Umbilical cord (tissue), 2 donors: ENCODE measurements around the gene PCDHGA2. TPM values are rescaled to one million over a fixed set of nuclear protein-coding genes. Genes with fewer than 3 reads are reported as not detected.

Source experiments
- DNase-seq: peaks from one replicate; pipeline ENCODE4 v3.0.0-alpha.2; 2015; ENCODE audit warnings: low spot score
- total RNA-seq: library from RNA; depleted of rRNA; stranded (reverse); fragments of >200 nt; gene quantifications from one replicate; pipeline ENCODE4 v1.2.3, GENCODE V29; 2014; ENCODE audit warnings: low replicate concordance; ENCODE audit not compliant: insufficient read depth

The PCDHGA2 gene
- total RNA-seq, 1 donor from 2014 or later = 4.6 TPM

DNA sequence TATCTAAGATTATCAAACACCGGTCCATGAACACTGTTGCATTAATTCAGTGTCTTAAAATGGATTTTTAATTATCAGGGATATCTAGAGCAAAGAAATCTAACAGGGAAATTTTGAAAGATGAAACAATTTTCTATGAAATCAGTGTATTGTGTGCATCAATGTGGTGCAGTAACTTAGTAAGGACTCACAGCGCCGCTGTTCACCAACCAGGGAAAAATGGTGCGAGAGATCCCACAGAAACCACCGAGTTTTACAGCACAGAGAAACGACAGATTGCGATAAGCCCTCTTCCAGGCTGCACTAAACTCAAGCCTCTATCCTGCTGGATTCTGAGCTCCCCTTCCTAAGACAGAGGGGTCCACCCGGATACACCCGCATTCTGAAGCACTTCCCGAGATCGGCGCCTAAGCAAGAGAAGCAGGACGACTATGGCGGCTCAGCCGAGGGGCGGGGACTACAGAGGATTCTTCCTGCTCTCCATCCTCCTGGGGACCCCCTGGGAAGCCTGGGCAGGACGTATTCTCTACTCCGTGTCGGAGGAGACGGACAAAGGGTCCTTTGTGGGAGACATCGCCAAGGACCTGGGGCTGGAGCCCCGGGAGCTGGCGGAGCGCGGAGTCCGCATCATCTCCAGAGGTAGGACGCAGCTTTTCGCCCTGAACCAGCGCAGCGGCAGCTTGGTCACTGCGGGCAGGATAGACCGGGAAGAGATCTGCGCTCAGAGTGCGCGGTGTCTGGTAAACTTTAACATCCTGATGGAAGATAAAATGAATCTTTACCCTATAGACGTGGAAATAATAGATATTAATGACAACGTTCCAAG lies 44.1 kb downstream of the PCDHGA2 start, which contains the start of gene PCDHGA7:
Gene PCDHGA7 (plus strand): TSS at position 274 of the 826 bp plus-strand sequence. CDS start 158 bp downstream, at position 432.
- DNase-seq = no peak

DNA sequence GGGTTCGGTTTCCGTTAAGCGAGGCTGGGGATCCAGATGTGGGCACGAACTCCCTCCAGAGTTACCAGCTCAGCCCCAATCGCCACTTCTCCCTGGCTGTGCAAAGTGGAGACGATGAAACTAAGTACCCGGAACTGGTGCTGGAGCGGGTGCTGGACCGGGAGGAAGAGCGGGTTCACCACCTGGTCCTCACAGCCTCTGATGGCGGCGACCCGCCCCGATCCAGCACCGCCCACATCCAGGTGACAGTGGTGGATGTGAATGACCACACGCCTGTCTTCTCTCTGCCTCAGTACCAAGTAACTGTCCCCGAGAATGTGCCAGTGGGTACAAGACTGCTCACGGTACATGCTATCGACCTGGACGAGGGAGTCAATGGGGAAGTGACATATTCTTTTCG lies 44.8 kb downstream of the PCDHGA2 start:
- DNase-seq = no peak

DNA sequence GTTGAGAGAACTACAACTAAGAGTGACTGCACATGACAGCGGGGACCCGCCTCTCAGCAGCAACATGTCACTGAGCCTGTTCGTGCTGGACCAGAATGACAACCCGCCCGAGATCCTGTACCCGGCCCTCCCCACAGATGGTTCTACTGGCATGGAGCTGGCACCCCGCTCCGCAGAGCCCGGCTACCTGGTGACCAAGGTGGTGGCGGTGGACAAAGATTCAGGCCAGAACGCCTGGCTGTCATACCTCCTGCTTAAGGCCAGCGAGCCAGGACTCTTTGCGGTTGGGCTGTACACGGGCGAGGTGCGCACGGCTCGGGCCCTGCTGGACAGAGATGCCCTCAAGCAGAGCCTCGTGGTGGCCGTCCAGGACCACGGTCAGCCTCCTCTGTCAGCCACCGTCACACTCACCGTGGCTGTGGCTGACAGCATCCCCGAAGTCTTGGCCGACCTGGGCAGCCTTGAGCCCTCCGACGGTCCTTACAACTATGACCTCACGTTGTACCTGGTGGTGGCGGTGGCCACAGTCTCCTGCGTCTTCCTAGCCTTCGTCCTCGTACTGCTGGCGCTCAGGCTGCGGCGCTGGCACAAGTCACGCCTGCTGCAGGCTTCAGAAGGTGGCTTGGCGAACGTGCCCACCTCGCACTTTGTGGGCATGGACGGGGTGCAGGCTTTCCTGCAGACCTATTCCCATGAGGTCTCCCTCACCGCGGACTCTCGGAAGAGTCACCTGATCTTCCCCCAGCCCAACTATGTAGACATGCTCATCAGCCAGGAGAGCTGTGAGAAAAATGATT lies 46.1 kb downstream of the PCDHGA2 start:
- DNase-seq = no peak

DNA sequence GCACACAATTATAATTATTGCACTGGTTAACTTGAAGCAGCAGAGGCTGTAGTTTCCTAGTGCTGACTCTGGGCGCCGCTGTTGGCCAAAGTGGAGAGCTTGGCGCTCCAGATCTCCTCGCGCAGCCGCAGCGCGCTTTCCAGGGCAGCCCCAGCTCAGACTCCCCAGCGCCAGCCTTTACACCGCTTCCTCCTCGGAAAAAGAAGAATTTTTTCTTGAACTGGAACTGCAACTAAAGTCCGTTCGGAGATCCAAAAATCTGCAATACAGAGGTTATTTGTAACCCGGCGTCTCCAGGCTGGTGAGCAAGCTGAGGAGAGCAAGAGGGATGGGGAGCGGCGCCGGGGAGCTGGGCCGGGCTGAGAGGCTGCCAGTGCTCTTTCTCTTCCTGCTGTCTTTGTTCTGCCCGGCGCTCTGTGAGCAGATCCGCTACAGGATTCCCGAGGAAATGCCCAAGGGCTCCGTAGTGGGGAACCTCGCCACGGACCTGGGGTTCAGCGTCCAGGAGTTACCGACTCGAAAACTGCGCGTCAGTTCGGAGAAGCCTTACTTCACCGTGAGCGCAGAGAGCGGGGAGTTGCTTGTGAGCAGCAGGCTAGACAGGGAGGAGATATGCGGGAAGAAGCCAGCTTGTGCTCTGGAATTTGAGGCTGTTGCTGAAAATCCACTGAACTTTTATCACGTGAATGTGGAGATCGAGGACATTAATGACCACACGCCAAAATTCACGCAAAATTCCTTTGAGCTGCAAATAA lies 49.2 kb downstream of the PCDHGA2 start, which contains the start of gene PCDHGB4:
Gene PCDHGB4 (plus strand): TSS at position 142 of the 755 bp plus-strand sequence. CDS start 187 bp downstream, at position 329.
- peak; percentile 6 for DNase-seq

DNA sequence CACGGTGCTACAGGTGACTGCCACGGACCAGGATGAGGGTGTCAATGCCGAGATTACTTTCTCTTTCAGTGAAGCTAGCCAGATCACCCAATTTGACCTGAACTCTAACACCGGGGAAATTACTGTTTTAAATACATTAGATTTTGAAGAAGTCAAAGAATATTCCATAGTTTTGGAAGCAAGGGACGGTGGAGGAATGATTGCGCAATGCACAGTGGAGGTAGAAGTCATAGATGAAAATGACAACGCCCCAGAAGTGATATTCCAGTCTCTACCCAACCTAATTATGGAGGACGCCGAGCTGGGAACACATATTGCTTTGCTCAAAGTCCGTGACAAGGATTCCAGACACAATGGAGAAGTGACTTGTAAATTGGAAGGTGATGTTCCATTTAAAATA lies 50.1 kb downstream of the PCDHGA2 start:
- DNase-seq = no peak

DNA sequence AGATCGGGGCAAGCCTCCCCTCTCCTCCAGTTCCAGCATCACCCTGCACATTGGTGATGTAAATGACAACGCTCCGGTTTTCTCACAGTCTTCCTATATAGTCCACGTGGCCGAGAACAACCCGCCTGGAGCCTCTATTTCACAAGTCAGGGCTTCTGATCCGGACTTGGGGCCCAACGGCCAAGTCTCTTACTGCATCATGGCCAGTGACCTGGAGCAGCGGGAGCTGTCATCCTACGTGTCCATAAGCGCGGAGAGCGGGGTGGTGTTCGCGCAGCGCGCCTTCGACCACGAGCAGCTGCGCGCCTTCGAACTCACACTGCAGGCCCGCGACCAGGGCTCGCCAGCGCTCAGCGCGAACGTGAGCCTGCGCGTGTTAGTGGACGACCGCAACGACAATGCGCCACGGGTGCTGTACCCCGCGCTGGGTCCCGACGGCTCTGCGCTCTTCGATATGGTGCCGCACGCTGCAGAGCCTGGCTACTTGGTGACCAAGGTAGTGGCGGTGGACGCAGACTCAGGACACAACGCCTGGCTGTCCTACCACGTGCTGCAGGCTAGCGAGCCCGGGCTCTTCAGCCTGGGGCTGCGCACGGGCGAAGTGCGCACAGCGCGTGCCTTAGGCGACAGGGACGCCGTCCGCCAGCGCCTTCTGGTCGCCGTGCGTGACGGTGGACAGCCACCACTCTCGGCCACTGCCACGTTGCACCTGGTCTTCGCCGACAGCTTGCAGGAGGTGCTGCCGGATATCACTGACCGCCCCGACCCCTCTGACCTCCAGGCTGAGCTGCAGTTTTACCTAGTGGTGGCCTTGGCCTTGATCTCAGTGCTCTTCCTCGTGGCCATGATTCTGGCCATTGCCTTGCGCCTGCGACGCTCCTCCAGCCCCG lies 50.8 kb downstream of the PCDHGA2 start:
- DNase-seq = no peak

DNA sequence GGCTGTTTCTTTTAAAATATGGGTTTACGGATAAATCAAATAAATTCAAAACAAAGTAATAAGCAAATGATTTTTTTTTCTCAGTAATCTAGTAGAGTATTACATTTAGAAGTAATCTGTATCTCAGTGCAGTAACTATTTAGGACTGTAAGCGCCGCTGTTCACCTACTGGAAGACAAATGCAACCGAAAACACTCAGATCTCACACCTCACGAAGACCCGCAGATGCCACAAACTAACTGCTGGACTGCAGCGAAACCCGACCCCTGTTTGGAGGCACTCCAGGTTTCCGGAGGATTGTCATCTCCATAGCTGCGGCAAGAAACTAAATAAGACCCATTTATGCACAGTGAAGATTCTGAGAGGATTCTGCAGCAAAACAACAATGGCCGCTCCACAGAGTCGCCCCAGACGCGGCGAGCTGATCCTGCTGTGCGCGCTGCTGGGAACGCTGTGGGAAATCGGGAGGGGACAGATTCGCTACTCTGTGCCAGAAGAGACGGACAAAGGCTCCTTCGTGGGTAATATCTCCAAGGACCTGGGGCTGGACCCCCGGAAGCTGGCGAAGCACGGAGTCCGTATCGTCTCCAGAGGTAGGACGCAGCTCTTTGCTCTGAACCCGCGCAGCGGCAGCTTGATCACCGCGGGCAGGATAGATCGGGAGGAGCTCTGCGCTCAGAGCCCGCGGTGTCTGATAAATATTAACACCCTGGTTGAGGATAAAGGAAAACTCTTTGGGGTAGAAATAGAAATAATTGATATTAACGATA lies 54.1 kb downstream of the PCDHGA2 start, which contains the start of gene PCDHGA8:
Gene PCDHGA8 (plus strand): TSS at position 205 of the 770 bp plus-strand sequence. CDS start 181 bp downstream, at position 386.
- no peak for DNase-seq

Other genes with a start within 250 kb of the PCDHGA2 start
- gene PCDHB2, start 244.1 kb upstream of the PCDHGA2 start, total RNA-seq = 6.5 TPM
- gene PCDHB3, start 238.3 kb upstream of the PCDHGA2 start, total RNA-seq = 0.72 TPM
- gene PCDHB4, start 216.9 kb upstream of the PCDHGA2 start, total RNA-seq = 2.9 TPM
- 11.6 TPM for gene PCDHB5, start 203.6 kb upstream of the PCDHGA2 start, total RNA-seq
- gene PCDHB6, start 188.7 kb upstream of the PCDHGA2 start, total RNA-seq = 1.9 TPM
- gene PCDHB7, start 166.1 kb upstream of the PCDHGA2 start, total RNA-seq = 3.6 TPM
- 0.72 TPM for gene PCDHB8, start 161.0 kb upstream of the PCDHGA2 start, total RNA-seq
- 4.1 TPM for gene PCDHB16, start 156.4 kb upstream of the PCDHGA2 start, total RNA-seq
- 1.9 TPM for gene PCDHB9, start 151.6 kb upstream of the PCDHGA2 start, total RNA-seq
- 5.5 TPM for gene PCDHB10, start 146.4 kb upstream of the PCDHGA2 start, total RNA-seq
- 5.1 TPM for gene PCDHB11, start 139.1 kb upstream of the PCDHGA2 start, total RNA-seq
- gene PCDHB12, start 130.0 kb upstream of the PCDHGA2 start, total RNA-seq = 2.9 TPM
- gene PCDHB13, start 124.8 kb upstream of the PCDHGA2 start, total RNA-seq = 1.7 TPM
- 12.3 TPM for gene PCDHB14, start 115.4 kb upstream of the PCDHGA2 start, total RNA-seq
- 3.4 TPM for gene PCDHB15, start 93.4 kb upstream of the PCDHGA2 start, total RNA-seq
- gene SLC25A2, start 34.7 kb upstream of the PCDHGA2 start, total RNA-seq = 1.9 TPM
- 58.7 TPM for gene TAF7, start 18.0 kb upstream of the PCDHGA2 start, total RNA-seq
- gene PCDHGA1, start 8.2 kb upstream of the PCDHGA2 start, total RNA-seq = 0.96 TPM
- 2.2 TPM for gene PCDHGA3, start 5.1 kb downstream of the PCDHGA2 start, total RNA-seq
- 1.7 TPM for gene PCDHGB1, start 11.3 kb downstream of the PCDHGA2 start, total RNA-seq
- gene PCDHGA4, start 16.3 kb downstream of the PCDHGA2 start, total RNA-seq = 6.0 TPM
- 4.6 TPM for gene PCDHGB2, start 21.2 kb downstream of the PCDHGA2 start, total RNA-seq
- gene PCDHGA5, start 25.4 kb downstream of the PCDHGA2 start, total RNA-seq = 1.9 TPM
- 11.8 TPM for gene PCDHGB3, start 31.5 kb downstream of the PCDHGA2 start, total RNA-seq
- gene PCDHGA6, start 35.1 kb downstream of the PCDHGA2 start, total RNA-seq = 7.2 TPM
- gene PCDHGA7, start 44.0 kb downstream of the PCDHGA2 start, total RNA-seq = 7.0 TPM
- gene PCDHGB4, start 48.9 kb downstream of the PCDHGA2 start, total RNA-seq = 18.3 TPM
- gene PCDHGA8, start 53.9 kb downstream of the PCDHGA2 start, total RNA-seq = 3.9 TPM
- 15.4 TPM for gene PCDHGB5, start 59.2 kb downstream of the PCDHGA2 start, total RNA-seq
- 11.1 TPM for gene PCDHGA9, start 64.0 kb downstream of the PCDHGA2 start, total RNA-seq
- 9.1 TPM for gene PCDHGB6, start 69.3 kb downstream of the PCDHGA2 start, total RNA-seq
- 10.8 TPM for gene PCDHGA10, start 74.2 kb downstream of the PCDHGA2 start, total RNA-seq
- 13.2 TPM for gene PCDHGB7, start 78.9 kb downstream of the PCDHGA2 start, total RNA-seq
- 7.9 TPM for gene PCDHGA11, start 82.3 kb downstream of the PCDHGA2 start, total RNA-seq
- gene PCDHGA12, start 91.7 kb downstream of the PCDHGA2 start, total RNA-seq = 14.4 TPM
- 42.9 TPM for gene PCDHGC3, start 137.2 kb downstream of the PCDHGA2 start, total RNA-seq
- 4.8 TPM for gene PCDHGC4, start 146.3 kb downstream of the PCDHGA2 start, total RNA-seq
- gene PCDHGC5, start 150.3 kb downstream of the PCDHGA2 start, total RNA-seq = 8.2 TPM